HG02938 (cell line): ENCODE measurements around the gene GEMIN4.
"Not testable (repeated sequence)": the region's sequence is repeated elsewhere in the genome, so short reads cannot be mapped to it uniquely, and the experiment has no call there.

ENCODE experiments used
- ATAC-seq: cut with Tn5 transposase; IDR thresholded peaks from one replicate; pipeline ENCODE4 v1.9.1; 2021; ENCODE audit warnings: mild to moderate bottlenecking, moderate library complexity; ENCODE audit not compliant: unreplicated experiment

Gene GEMIN4

GRCh38 chr17:752002-752619 is at the start of gene GEMIN4:
TSS of gene GEMIN4 (minus strand) at chr17:752264. CDS start at chr17:752142, 122 bp downstream.
- peak; percentile 75 for ATAC-seq

- ATAC-seq, result no peak
Measured at GRCh38 chr17:801660-802059, 49.6 kb upstream of the GEMIN4 start.

GRCh38 chr17:800446-801242 is 48.6 kb upstream of the GEMIN4 start:
- no peak for ATAC-seq

- ATAC-seq, result no peak
Measured at GRCh38 chr17:799261-799660, 47.2 kb upstream of the GEMIN4 start.

GRCh38 chr17:798246-798645 is 46.2 kb upstream of the GEMIN4 start:
- ATAC-seq, result no peak

GRCh38 chr17:797236-797840 is 45.3 kb upstream of the GEMIN4 start:
- no peak for ATAC-seq

GRCh38 chr17:796609-797008 is 44.5 kb upstream of the GEMIN4 start:
- no peak for ATAC-seq

GRCh38 chr17:795721-796120 is 43.7 kb upstream of the GEMIN4 start:
- no peak for ATAC-seq

- ATAC-seq, result no peak
Measured at GRCh38 chr17:795276-795675, 43.2 kb upstream of the GEMIN4 start.

- ATAC-seq, result no peak
Measured at GRCh38 chr17:794876-795275, 42.8 kb upstream of the GEMIN4 start.

GRCh38 chr17:792277-792676 is 40.2 kb upstream of the GEMIN4 start:
- ATAC-seq, result no peak

GRCh38 chr17:791829-792228 is 39.8 kb upstream of the GEMIN4 start:
- ATAC-seq, result no peak

- ATAC-seq, result not testable (repeated sequence)
Measured at GRCh38 chr17:790874-791247, 38.8 kb upstream of the GEMIN4 start.

GRCh38 chr17:789931-790873 is 38.1 kb upstream of the GEMIN4 start:
- ATAC-seq, result not testable (repeated sequence)

GRCh38 chr17:789160-789840 is 37.2 kb upstream of the GEMIN4 start:
- no peak for ATAC-seq

- no peak for ATAC-seq
Measured at GRCh38 chr17:788551-788950, 36.5 kb upstream of the GEMIN4 start.

GRCh38 chr17:787641-788221 is 35.7 kb upstream of the GEMIN4 start:
- ATAC-seq, result no peak

GRCh38 chr17:785901-786300 is 33.8 kb upstream of the GEMIN4 start:
- not testable (repeated sequence) for ATAC-seq

GRCh38 chr17:784143-784542 is 32.1 kb upstream of the GEMIN4 start:
- ATAC-seq, result no peak
